Astrocyte of the cerebellum (primary cell): ENCODE data around the gene CLASP1.

Experiments used
- DNase-seq: peaks from one replicate; pipeline ENCODE4 v3.0.0-alpha.2; 2011; ENCODE audit warnings: low read depth
- H3K4me3 ChIP-seq: 2 replicates; pipeline ENCODE4 v1.5.1; 2011; ENCODE audit warnings: mild to moderate bottlenecking, low read depth, low read length, moderate library complexity
- CTCF ChIP-seq: IDR thresholded peaks from 2 replicates; pipeline ENCODE4 v1.5.1; 2012; ENCODE audit warnings: low read length, low read depth, moderate library complexity, mild to moderate bottlenecking; ENCODE audit errors: missing control alignments
- in situ Hi-C: cut with HindIII; loops from 2 replicates; pipeline ENCODE4 v1.10.0; 2017; ENCODE audit warnings: low sequenced_read_pairs

The CLASP1 gene

GRCh38 chr2:121363632-121364420, 285.4 kb downstream of the CLASP1 start:
- peak; percentile 42 for DNase-seq
- TF ChIP-seq CTCF = no peak
- in situ Hi-C loops = no loop called here
- H3K4me3 ChIP-seq = no peak overlapping the region

- DNase-seq = no peak
- in situ Hi-C loops = no loop called here
- no peak for TF ChIP-seq CTCF
- no peak overlapping the region for H3K4me3 ChIP-seq
Observed at GRCh38 chr2:121362774-121363173, 286.5 kb downstream of the CLASP1 start.

GRCh38 chr2:121362226-121362625, 287.0 kb downstream of the CLASP1 start:
- TF ChIP-seq CTCF = no peak
- DNase-seq = no peak
- in situ Hi-C loops = no loop called here
- H3K4me3 ChIP-seq = no peak overlapping the region

- H3K4me3 ChIP-seq = no peak overlapping the region
- in situ Hi-C loops = no loop called here
- TF ChIP-seq CTCF = no peak
- DNase-seq = peak; percentile 82
Observed at GRCh38 chr2:121360566-121361300, 288.5 kb downstream of the CLASP1 start.

- no peak for TF ChIP-seq CTCF
- H3K4me3 ChIP-seq = no peak overlapping the region
- in situ Hi-C loops = no loop called here
- no peak for DNase-seq
Observed at GRCh38 chr2:121359716-121360565, 289.3 kb downstream of the CLASP1 start.

- in situ Hi-C loops = no loop called here
- no peak for DNase-seq
- no peak overlapping the region for H3K4me3 ChIP-seq
- no peak for TF ChIP-seq CTCF
Observed at GRCh38 chr2:121359170-121359569, 290.1 kb downstream of the CLASP1 start.
